ENCODE measurements around the gene PDHA1.

The PDHA1 gene

DNA sequence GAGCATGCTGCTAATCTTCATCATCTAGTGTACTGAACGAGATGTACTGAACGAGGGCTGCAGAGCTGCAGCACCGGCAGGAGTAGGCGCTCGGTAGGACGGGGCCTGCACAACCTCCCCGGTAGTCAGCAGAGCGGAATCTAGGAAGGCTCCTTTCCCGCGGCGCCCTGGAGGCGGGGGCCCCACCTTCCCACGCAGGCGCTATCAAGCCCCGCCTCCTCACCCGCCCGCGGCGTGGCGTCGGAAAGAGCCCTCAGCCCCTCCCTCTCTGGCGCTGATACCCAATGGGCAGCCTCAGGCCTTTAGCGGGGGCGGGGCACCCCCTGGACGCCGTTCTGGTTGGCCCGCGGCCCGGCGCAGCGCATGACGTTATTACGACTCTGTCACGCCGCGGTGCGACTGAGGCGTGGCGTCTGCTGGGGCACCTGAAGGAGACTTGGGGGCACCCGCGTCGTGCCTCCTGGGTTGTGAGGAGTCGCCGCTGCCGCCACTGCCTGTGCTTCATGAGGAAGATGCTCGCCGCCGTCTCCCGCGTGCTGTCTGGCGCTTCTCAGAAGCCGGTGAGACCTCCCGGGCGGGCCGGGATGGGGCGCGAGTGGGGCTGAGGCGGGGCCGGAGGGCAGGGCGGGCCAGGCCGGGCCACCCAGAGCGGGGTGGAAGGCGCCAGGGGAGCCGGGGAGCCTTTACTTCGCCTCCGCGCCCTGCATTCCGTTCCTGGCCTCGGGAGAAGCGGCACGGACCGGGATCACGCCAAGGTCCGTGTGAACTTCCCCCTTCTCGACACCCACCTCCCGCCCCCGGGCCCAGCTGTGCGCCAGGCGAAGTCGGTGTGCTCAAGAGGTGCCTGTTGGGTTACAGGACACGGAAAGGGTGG lies at the start of gene PDHA1:
PDHA1 (plus strand) TSS at position 393 of the 874 bp plus-strand sequence; CDS start at position 504, 111 bp downstream.
- peak; percentile 88 for DNase-seq

DNA sequence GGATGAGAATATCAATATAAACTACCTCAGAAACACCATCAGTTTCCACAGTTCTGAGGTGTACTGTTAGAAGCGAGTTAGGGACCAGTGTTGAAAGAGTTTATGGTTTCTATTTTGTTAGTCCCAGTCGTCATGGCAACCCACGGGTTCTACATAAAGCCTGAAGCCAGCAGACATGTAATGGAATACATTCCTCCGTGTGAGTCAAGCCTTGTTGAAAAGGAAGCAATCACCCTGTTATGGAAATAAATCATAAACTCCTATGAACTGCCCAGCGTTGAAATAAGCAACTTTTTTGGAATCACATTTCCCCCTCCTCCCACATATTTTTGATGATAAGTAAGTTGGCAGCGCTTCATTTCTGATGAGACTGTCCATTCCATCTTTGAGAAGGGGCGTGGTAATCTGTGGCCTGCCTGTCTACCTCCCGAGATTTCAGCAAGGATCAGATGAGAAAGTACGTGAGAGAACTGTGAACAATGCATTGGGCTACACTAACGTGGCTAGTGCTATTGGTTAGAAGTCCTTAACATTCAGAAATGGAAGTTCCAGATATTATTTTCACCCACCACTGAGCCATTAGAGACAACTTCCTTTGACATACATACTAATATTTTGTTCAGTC lies 40.4 kb upstream of the PDHA1 start:
- DNase-seq: no peak

DNA sequence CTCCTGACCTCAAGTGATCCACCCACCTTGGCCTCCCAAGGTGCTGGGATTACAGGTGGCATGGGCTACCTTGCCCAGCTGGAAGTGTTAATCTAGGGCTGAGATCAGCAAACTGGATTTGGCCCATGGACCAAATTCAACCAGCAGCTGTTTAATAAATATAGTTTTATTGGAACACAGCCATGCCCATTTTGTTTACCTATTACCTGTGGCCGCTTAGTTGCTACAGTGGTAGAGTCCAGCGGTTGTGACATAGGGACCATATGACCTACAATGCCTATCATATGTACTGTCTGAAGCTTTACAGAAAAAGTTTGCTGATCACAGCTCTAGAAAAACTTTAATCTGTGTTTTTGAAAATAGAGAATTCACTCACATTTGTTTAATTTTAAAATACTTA lies 17.2 kb upstream of the PDHA1 start:
- DNase-seq: no peak

DNA sequence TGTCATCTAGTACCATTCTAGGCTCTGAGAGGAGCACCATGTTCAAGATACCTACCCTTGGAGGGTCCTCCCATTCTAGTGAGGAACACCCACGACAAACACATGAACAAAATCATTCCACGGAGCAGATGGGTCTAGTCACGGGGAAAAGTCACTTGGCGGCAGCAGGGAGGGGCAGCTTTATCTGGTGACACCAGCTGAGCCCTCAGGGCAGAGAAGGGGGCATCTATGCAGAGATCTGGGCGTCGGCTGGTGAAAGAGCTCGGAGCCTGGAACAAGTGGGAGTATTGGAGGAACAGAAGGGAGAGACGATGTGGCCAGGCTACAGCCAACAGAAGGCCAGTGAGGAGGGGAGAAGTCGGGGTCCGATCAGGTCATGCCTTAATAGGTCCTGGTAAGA lies 11.9 kb upstream of the PDHA1 start:
- no peak for DNase-seq

DNA sequence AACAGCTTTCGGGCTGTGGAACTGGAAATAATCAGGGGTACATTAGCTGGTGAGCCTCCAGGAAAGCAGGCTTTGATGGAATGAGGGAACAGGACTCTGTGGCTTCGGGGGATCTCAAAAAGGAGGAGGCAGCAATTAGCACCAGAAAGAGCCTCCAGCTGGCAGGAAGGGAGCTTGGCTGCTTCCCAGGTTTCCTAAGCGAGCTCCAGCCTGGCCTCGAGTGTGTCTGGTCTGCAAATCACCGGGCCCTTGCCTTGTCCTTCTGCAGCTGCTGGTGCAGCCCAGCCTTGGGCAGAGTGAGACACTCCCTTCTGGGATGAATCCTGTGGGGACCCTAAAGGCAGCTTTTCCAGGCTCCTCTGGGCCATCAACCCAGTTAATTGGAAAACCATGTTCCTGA lies 10.7 kb upstream of the PDHA1 start:
- no peak for DNase-seq

DNA sequence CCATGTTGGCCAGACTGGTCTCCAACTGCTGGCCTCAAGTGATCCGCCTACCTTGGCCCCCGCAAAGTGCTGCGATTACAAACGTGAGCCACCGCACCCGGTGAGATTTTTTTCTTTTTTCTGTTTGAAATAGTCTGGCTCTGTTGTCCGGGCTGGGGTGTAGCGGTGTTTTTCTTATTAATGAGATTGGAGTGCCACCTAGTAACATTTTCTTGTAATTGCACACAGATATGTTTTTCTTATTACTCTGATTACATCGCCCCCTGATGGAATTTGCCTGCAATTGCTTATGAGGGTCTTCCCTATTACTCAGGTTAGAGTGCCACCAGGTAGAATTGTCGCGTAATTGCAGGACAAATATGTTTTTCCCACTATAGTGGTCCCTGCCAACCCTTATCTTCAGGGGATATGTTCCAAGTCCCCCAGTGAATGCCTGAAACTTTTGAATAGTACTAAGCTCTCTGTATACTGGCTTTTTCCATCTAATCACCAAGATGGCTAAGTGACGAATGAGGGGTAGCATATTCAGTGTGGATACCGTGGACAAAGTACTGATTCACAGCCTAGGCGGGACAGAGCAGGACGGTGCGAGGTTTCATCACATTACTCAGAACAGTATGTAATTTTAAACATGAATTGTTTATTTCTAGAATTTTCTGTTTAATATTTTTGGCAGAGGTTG lies 8.6 kb upstream of the PDHA1 start:
- no peak for DNase-seq

DNA sequence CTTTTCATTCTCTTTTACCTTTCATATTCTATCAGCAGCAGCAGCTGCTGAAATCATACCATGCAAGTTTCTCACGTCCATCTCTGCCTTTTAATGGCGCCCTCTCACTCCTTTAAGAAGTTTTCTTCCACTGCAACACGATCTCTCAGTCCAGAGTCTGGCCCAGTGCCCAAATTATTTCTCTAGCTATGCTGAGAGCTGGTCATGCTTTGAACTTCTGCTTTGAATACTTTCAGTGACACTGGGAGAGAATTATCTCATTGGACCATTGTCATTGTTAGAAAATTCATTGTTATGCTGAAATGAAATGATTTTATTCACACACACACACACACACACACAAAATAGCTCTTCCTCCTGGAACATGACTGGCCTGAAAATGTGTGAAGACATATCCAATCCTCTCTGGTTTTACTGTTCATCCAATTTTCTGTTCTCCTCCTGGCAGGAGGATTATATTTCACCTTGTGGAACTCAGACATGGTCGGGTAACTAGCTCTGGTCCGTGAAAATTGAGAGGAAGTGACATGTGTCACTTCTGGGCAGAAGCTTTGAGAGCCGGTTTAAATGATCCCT lies 1.3 kb upstream of the PDHA1 start:
- DNase-seq: no peak

DNA sequence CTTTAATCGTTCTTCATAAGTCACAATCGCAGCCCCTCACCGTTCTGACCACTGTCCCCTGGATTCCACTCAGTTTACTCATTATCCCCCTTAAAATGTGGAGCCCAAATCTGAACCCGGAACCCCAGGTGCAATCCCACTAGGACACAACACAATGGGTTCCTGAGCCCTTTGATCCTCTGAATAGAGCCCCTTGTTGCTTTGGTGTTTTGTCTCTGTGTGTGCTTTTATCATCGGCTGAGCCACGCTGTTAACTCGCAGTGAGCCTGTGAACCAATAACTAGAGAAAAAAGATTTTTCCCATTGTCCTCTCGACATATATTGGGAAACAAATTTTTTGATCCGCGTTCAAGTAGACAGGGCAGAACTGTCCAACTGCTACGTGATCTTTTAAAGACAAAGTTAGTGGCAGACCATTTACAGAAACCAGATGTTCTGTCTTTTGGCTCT lies 617 bp upstream of the PDHA1 start:
- DNase-seq: no peak

DNA sequence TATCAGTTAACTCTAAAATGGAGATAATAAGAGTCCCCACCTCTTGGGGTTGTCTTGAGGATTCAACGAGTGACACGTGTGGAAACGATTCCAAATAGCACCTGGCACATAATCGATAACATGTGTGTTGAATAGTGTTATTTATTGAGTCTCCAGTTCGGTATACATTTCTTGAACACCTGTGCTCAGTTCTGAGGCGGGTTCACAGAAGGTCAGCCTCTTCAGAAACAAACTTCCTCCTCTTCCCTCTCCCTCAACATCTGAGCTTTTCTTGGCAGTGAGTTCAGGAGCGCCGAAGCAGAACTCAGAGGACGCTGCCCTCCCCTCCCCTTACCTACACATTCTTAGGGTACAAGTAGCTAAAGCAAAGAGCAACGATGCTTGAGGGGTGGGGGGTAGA lies 934 bp downstream of the PDHA1 start:
- no peak for DNase-seq

DNA sequence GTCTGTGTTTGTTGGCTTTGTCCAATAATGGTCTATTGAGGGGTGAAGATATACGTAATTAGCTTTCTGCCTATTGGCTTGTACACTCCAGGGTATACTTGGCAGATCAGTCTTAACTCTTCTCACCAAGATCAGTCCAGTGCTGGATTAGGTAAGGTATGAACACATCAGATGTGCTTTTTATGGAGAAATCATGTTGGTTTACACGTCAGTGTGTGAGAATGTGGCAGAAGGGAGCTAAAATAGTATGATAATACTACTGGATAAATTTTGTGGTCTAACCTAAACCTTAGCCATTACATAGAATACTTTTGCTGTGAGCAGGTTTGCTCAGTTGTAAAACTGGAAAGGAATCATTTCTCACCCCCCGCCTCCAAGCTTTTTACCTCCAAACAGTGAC lies 4.2 kb downstream of the PDHA1 start:
- DNase-seq: no peak

DNA sequence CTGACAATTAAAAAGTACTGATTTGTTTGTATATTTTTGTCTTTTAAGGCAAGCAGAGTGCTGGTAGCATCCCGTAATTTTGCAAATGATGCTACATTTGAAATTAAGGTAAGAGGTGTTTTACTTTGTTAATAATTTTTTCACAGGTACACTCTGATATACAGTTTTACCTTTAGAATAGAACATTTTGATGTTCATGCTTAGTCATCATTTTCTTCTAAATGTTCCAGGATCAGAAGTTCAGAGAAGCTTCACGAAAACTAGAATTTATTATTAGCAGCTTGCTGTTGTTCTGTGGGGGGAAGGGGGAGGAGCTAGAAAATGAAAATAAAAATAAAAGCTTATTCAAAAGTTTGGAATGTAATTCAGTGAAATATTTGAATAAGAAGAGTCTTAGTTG lies 5.5 kb downstream of the PDHA1 start:
- DNase-seq: no peak

DNA sequence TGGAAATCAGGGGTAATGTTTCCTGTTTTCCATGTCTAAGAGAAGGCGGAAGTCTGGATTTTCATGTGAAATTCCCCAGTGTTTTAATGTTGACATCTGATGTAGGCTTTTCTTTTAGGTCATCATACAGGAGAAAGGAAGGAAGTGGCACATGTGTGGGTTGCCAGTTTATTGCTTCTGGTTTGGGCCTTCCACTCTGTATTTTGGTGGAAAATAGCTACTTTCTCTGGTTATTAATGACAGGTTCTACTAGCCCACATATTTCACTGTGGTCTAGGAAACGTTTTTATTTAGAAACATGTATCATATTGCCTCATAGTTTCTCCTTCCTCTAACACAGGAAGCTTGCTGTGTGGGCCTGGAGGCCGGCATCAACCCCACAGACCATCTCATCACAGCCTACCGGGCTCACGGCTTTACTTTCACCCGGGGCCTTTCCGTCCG lies 7.2 kb downstream of the PDHA1 start:
- DNase-seq: no peak

DNA sequence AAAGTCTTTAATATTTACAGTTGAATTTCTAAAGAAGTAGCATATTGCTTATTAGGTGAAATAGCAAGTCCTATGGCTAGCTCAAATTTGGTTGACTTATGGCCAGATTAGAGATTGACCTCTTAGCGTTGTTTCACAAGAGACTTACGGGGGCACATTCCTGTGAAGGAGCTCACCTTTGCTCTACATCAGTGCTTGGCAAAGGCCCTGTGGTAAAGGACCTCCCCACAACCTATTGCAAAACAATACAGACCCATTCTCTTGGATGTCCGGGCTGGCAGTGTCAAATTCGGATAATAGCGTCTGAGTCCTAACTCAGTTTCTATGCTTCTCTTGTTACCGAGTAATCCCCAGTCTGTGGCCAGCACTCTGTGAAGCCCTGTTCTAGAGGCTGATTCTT lies 10.9 kb downstream of the PDHA1 start:
- DNase-seq: no peak

DNA sequence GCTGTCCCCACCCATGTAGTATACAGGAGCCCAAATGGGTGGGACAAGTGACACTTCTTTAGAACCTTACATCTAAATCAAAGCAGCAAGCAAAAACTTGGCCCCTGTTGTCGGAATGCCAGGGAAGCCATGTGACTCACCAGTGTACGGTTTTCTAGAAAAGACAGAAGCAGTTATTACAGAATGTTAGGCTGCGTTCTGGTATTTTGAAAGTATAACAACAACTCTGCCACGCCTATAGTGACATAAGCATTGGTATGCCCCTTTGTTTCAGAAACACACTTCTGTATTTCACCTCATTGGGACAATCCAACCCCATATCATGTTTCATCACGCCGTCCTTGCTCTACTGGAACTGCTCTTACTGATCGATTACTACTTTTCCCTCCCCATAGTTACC lies 14.8 kb downstream of the PDHA1 start:
- DNase-seq: no peak

DNA sequence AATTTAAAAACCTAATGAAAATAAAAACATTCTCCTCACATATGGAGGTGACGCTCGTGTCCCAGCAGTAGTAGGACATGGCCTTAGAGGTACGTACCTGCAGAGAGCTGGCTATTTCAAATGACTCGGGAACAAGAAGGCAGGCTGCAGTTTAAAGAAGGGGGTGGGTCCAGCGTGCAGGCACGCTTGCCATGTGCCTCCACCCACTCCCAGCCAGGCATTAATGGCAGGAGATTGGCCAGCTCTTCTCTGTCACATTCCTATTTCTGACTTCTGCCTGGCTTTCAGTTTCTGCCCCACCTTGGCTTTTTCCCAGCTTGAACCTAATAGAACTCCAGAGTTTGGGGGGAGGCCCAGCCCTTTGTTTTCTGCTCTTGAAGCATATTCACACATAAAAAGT lies 17.2 kb downstream of the PDHA1 start:
- no peak for DNase-seq

DNA sequence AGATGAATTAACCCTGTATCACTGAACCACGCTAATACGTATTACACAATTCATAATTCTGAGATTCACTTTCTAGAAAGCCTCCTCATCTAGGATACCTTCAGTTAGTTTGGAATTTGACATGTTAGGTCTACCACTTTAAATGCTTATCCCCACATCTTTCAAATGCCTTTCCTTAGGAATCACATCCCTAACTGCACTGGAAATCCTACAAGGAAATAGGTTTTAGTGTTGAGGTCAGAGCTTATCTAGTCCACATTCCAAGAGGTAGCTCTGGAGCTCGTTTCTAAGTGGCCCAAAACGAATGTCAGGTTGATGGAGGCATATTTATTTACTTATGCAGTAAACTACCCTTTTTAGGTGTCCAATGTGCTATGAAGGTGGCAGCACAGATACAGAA lies 18.0 kb downstream of the PDHA1 start:
- DNase-seq: no peak

DNA sequence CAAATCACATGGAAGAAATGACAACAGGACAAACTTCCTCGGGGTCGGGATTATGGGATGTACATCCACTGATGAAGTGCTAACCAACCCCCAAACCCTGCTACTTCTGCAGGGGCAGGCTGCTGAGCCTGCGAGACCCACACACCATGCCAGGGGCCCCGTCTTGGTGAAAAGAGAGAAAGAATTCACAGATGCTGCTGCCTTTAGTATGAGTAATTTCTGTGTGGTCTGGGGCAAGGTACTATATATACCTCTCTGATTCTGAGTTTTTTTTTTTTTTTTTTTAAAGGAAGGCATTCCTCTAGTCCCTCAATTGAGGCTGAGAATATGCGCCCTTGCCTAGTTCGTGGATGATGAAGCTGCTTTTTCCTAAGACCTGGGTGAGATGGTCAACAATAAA lies 24.8 kb downstream of the PDHA1 start:
- no peak for DNase-seq

DNA sequence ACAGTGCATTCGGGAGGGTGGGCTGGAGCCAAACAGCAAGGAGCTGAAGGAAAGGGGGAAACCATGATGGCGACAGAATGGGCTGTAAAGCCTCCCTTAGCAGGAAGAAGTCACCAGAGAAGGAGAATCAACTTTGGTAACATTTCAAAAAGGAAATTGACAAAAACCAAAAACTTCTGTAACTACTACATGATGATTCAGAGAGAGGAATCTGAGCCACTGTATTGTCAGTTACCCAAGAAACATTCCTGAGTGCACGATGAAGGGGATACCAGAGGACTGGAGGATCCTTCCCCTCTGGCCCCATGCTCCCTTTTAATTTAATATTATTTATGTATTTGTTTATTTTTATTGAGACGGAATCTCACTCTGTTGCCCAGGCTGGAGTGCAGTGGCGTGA lies 26.3 kb downstream of the PDHA1 start:
- no peak for DNase-seq

DNA sequence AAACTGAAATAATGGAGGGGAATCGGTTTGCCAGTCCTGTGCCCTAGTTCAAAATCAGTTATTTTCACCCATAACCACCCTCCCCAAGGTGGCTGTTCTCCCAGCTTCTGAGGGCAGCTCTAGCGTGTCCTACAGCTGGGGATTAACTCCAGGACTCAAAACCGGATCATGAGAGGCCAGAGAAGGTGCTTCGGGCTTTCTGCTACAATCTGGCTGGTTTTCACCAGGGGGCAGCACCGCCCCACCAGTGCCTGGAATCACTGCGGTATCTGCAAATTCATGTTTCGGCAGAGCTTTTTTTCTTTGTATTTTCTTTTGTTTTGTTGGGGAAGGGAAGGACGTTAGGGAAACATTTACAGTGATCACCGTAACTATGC lies 28.4 kb downstream of the PDHA1 start:
- peak; percentile 13 for DNase-seq

DNA sequence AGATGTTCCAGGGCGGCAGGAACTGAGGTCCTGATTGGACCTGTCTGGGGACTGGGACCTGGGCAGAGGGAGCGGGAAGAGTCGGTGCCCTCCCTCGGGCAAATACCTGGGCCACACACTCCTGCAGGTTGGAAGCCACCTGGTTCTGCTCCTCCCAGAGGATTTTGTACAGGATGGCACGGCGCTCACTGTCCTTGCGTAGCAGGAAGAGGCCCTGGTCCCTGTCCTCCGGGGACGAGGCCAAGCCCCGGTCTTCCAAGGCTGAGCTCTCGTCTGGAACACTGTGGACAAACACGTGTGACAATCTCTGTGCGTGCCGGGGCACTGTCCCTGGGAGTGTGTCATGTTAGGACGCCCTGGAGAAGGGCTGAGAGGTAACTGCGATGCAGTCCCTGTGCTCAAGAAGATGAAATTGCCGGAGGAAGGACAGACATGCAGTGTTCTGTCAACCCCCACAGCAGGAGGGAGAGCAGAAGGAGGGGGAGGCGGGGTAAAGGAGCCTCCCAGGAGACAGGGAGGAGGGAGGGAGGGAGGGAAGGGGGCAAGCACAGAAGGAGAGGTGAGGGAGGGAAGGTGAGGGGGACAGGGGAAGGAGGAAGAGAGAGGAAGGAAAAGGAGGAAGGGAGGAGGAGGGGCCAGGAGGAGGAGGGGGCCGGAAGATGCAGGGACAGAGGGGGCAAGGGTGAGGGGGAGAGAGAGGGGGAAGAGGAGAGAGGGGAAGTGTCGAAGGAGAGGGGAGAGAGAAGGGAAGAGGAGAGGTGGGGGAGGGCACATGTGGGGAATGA lies 29.0 kb downstream of the PDHA1 start:
- DNase-seq: no peak

DNA sequence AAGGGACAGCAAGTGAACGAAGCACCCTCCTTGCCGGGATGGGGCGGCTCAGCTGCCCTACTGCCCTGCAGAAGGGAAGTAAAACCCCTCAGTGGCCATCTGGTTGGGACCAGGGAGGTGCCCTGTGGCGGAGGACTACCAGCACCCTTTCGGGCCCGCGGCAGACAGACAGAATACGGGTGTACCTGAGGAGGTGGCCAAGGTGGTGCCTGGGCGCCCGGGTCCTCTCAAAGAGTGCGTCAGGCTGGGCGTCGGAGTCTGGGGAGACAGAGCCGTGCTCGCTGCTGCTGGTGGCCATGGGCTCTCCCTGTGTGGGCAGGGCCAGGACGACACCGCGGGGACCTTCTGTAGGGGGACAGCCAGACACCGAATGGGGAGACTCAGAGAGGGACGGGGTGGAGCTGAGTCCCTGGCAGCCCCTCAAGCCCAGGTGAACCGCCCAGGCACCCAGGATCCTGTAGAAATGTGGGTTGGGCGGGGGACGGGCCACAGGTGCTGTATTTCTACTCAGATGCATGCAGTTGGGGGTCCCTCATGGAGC lies 29.7 kb downstream of the PDHA1 start:
- no peak for DNase-seq

DNA sequence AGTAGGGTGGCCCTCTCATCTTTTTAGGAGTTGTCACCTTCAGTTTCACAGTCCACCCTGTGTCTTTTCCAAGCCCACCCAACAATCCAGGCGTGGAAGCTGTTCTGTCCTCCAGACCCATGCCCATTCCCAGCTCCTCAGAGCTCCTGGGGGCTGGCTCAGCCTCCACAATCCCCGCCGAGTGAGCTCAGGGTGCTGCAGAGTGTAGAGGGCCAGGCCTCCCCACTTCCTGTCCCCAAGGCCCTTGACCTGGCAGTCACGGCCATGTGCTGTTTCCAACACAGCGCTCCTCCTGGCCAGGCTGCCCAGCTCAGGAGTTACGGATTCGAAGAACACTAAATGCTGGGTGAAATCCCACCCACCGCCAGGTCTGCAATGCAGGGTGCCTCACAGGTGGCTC lies 31.8 kb downstream of the PDHA1 start:
- no peak for DNase-seq

DNA sequence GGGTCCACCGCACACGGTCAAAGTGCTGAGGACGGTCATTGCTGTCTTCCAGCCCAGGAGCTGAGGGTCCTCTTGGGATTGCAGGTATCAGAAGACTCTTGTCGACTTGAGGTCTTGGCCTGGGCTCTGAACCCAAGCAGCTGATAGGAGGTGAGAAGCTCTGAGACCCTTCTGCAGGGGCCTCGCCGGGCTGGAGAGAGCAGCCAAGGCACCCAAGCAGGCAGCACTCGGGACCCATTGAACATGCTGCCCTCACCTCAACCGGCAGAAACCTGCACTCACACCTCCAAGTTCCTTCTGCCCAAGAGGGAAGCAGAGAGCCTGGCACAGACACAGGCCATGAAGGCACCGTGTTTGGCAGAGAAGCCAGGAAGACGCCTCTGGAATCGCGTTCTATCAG lies 34.1 kb downstream of the PDHA1 start:
- DNase-seq: no peak
